GM23338 (cell line): ENCODE measurements around the gene ADAMTS19. TPM values are rescaled to one million over a fixed set of nuclear protein-coding genes. Genes with fewer than 3 reads are reported as not detected.

Experiments used
- ATAC-seq: fragments of 200-7000 bp; cut with Tn5 transposase; 3 replicates; pipeline ENCODE4 v1.9.1; 2020
- DNase-seq: peaks from one replicate; pipeline ENCODE4 v3.0.0-alpha.2; 2015; ENCODE audit warnings: low spot score
- H2AFZ ChIP-seq: fragments of 200-600 bp; sonication (generic); 2 replicates; pipeline ENCODE4 v1.8.0; 2016; ENCODE audit warnings: antibody characterized with exemption, mild to moderate bottlenecking, moderate library complexity
- H3F3A ChIP-seq: fragments of 200-600 bp; sonication (generic); replicated peaks from 2 replicates; pipeline ENCODE4 v1.8.0; 2017; ENCODE audit warnings: antibody characterized with exemption, mixed run types, low read depth
- H3K27ac ChIP-seq: fragments of 200-600 bp; sonication (generic); 2 replicates; pipeline ENCODE4 v1.6.1; 2016; ENCODE audit warnings: low read depth
- H3K27me3 ChIP-seq: fragments of 200-600 bp; sonication (generic); 2 replicates; pipeline ENCODE4 v1.8.0; 2016; ENCODE audit warnings: mild to moderate bottlenecking, mixed run types, moderate library complexity; ENCODE audit not compliant: insufficient read depth
- H3K36me3 ChIP-seq: fragments of 200-600 bp; sonication (generic); 2 replicates; pipeline ENCODE4 v1.8.0; 2016; ENCODE audit warnings: mild to moderate bottlenecking; ENCODE audit not compliant: insufficient read depth
- H3K4me1 ChIP-seq: fragments of 200-600 bp; sonication (generic); 2 replicates; pipeline ENCODE4 v1.8.0; 2016; ENCODE audit warnings: mild to moderate bottlenecking, moderate library complexity; ENCODE audit not compliant: insufficient read depth
- H3K4me2 ChIP-seq: fragments of 200-600 bp; sonication (generic); 2 replicates; pipeline ENCODE4 v1.7.1; 2017; ENCODE audit warnings: mixed run types
- H3K4me3 ChIP-seq: fragments of 200-600 bp; sonication (generic); 2 replicates; pipeline ENCODE4 v1.6.1; 2016; ENCODE audit warnings: mixed run types
- H3K79me2 ChIP-seq: fragments of 200-600 bp; sonication (generic); replicated peaks from 2 replicates; pipeline ENCODE4 v1.8.0; 2017; ENCODE audit warnings: mild to moderate bottlenecking; ENCODE audit not compliant: insufficient read depth
- H3K9me2 ChIP-seq: fragments of 200-600 bp; sonication (generic); 2 replicates; pipeline ENCODE4 v1.8.0; 2017; ENCODE audit not compliant: insufficient read depth
- H4K20me1 ChIP-seq: fragments of 200-600 bp; sonication (generic); replicated peaks from 2 replicates; pipeline ENCODE4 v1.8.0; 2017; ENCODE audit warnings: mild to moderate bottlenecking; ENCODE audit not compliant: insufficient read depth
- H3K27ac Mint-ChIP-seq: 2 replicates; pipeline ENCODE4 v1.8.0; 2020; ENCODE audit warnings: inconsistent platforms, mild to moderate bottlenecking, moderate library complexity, mixed read lengths
- H3K27me3 Mint-ChIP-seq: 3 replicates; pipeline ENCODE4 v1.8.0; 2022; ENCODE audit warnings: low read depth, mild to moderate bottlenecking, moderate library complexity, mixed read lengths, inconsistent platforms; ENCODE audit not compliant: insufficient read depth, poor library complexity
- H3K36me3 Mint-ChIP-seq: 3 replicates; pipeline ENCODE4 v1.8.0; 2021; ENCODE audit warnings: low read depth, mild to moderate bottlenecking, inconsistent platforms, moderate library complexity, mixed read lengths
- H3K4me1 Mint-ChIP-seq: 3 replicates; pipeline ENCODE4 v1.8.0; 2020; ENCODE audit warnings: mild to moderate bottlenecking, inconsistent platforms, mixed read lengths
- H3K4me3 Mint-ChIP-seq: 3 replicates; pipeline ENCODE4 v1.8.0; 2021; ENCODE audit warnings: moderate library complexity, mild to moderate bottlenecking, inconsistent platforms, mixed read lengths
- H3K9me3 Mint-ChIP-seq: 3 replicates; pipeline ENCODE4 v1.8.0; 2020; ENCODE audit warnings: moderate library complexity, mild to moderate bottlenecking, inconsistent platforms, mixed read lengths
- CREB1 ChIP-seq: fragments of 250-450 bp; sonication (Bioruptor Pico); IDR thresholded peaks from 2 replicates; pipeline ENCODE4 v1.5.0; 2020; ENCODE audit warnings: low read depth, mild to moderate bottlenecking, moderate library complexity
- EZH2 ChIP-seq: fragments of 200-600 bp; sonication (generic); IDR thresholded peaks from one replicate; pipeline ENCODE4 v1.8.0; 2017; ENCODE audit warnings: antibody characterized with exemption, mild to moderate bottlenecking, low read depth; ENCODE audit not compliant: unreplicated experiment
- EZH2phosphoT487 ChIP-seq: fragments of 200-600 bp; sonication (generic); IDR thresholded peaks from one replicate; pipeline ENCODE4 v1.8.1; 2018; ENCODE audit warnings: antibody characterized with exemption; ENCODE audit not compliant: unreplicated experiment
- JUNB ChIP-seq: IDR thresholded peaks from one replicate; pipeline ENCODE4 v1.6.1; 2016; ENCODE audit warnings: antibody characterized with exemption; ENCODE audit not compliant: unreplicated experiment
- NANOG ChIP-seq: IDR thresholded peaks from 2 replicates; pipeline ENCODE4 v1.6.1; 2016; ENCODE audit warnings: antibody characterized with exemption, borderline replicate concordance
- POLR2AphosphoS5 ChIP-seq: IDR thresholded peaks from 2 replicates; pipeline ENCODE4 v1.6.1; 2016; ENCODE audit warnings: antibody characterized with exemption, low read depth
- STAT1 ChIP-seq: IDR thresholded peaks from one replicate; pipeline ENCODE4 v1.6.1; 2016; ENCODE audit warnings: antibody characterized with exemption; ENCODE audit not compliant: unreplicated experiment
- ZNF114 ChIP-seq: fragments of 250-450 bp; sonication (Bioruptor Pico); IDR thresholded peaks from 2 replicates; pipeline ENCODE4 v1.5.0; 2020; ENCODE audit warnings: mild to moderate bottlenecking, moderate library complexity
- ZNF331 ChIP-seq: fragments of 250-450 bp; sonication (Bioruptor Pico); IDR thresholded peaks from 2 replicates; pipeline ENCODE4 v1.5.0; 2020; ENCODE audit warnings: low read depth, mild to moderate bottlenecking, moderate library complexity
- polyA plus RNA-seq: library from polyadenylated mRNA; unstranded; fragments of >200 nt; fragmentation: Nextera tagmentation; extraction: Ambion mirVana; gene quantifications from 2 replicates; pipeline ENCODE4 v1.2.1, GENCODE V29; 2016
- total RNA-seq: library from RNA; depleted of rRNA; stranded (reverse); fragments of >200 nt; shearing (Covaris generic); gene quantifications from 2 replicates; pipeline ENCODE4 v1.2.3, GENCODE V29; 2014
- TF ChIP-seq, protein P1 (sequence below): IDR thresholded peaks from 2 replicates; pipeline ENCODE4 v1.6.1; 2016; ENCODE audit warnings: antibody characterized with exemption
- TF ChIP-seq, protein P2 (sequence below), 2 experiments: fragments of 200-600 bp in 1 of 2; sonication (generic) in 1 of 2; conservative IDR thresholded peaks; 2 replicates each; pipeline versions ENCODE4 v1.5.1 to v1.6.1; 2016 to 2017; ENCODE audit warnings: antibody characterized with exemption in 2 of 2, low read depth in 2 of 2, mild to moderate bottlenecking in 2 of 2, moderate library complexity in 1 of 2
- TF ChIP-seq, protein P3 (sequence below): IDR thresholded peaks from one replicate; pipeline ENCODE4 v1.6.1; 2018; ENCODE audit warnings: antibody characterized with exemption; ENCODE audit not compliant: unreplicated experiment
- TF ChIP-seq, protein P4 (sequence below): fragments of 250-450 bp; sonication (Bioruptor Pico); IDR thresholded peaks from 2 replicates; pipeline ENCODE4 v1.5.0; 2020; ENCODE audit warnings: mild to moderate bottlenecking, moderate library complexity

Gene ADAMTS19
- total and polyA plus RNA-seq, 2 experiments from 2014 or later = 6.0 to 27.4 TPM

DNA sequence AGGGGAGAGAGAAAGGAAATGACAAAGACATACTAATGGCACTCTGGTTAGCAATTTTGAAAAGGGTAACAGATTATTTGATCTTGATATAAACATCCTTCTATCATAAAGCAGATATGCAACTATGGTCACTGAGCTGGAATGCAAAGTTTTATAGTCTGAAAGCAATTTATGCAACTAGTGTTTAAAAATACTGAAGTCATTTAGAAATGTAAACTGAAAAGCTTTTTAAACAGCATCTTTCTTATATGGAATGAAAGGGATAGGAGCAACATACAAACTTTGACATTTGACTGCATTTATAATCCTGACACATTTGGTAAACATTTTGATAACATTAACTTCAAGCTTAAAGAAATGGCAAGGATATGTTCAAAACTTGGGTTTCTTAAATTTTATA lies 28.7 kb upstream of the ADAMTS19 start:
- Histone ChIP-seq H3F3A (no peaks in the 10 kb centered on the region), H3K27ac (no peak overlapping the region), H4K20me1 (no peaks in the 10 kb centered on the region), H3K4me1 (no peaks in the 10 kb centered on the region), H3K4me2 (no peak overlapping the region), H3K4me3 (no peak overlapping the region), H3K79me2 (no peaks in the 10 kb centered on the region), H3K36me3 (no peaks in the 10 kb centered on the region), H2AFZ (no peak overlapping the region), H3K27me3 (no peaks in the 10 kb centered on the region), H3K9me2 (no peaks in the 10 kb centered on the region)
- H3K4me3 Mint-ChIP-seq = no peak overlapping the region
- no peak for TF ChIP-seq JUNB
- TF ChIP-seq, protein P1, sequence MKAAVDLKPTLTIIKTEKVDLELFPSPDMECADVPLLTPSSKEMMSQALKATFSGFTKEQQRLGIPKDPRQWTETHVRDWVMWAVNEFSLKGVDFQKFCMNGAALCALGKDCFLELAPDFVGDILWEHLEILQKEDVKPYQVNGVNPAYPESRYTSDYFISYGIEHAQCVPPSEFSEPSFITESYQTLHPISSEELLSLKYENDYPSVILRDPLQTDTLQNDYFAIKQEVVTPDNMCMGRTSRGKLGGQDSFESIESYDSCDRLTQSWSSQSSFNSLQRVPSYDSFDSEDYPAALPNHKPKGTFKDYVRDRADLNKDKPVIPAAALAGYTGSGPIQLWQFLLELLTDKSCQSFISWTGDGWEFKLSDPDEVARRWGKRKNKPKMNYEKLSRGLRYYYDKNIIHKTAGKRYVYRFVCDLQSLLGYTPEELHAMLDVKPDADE = no peak
- TF ChIP-seq EZH2phosphoT487 = no peak
- no peak for TF ChIP-seq EZH2
- TF ChIP-seq ZNF331 (CRISPR knock-in tag) = no peak
- TF ChIP-seq ZNF114 = no peak
- TF ChIP-seq POLR2AphosphoS5 = no peak
- no peak for TF ChIP-seq STAT1
- TF ChIP-seq, protein P2, sequence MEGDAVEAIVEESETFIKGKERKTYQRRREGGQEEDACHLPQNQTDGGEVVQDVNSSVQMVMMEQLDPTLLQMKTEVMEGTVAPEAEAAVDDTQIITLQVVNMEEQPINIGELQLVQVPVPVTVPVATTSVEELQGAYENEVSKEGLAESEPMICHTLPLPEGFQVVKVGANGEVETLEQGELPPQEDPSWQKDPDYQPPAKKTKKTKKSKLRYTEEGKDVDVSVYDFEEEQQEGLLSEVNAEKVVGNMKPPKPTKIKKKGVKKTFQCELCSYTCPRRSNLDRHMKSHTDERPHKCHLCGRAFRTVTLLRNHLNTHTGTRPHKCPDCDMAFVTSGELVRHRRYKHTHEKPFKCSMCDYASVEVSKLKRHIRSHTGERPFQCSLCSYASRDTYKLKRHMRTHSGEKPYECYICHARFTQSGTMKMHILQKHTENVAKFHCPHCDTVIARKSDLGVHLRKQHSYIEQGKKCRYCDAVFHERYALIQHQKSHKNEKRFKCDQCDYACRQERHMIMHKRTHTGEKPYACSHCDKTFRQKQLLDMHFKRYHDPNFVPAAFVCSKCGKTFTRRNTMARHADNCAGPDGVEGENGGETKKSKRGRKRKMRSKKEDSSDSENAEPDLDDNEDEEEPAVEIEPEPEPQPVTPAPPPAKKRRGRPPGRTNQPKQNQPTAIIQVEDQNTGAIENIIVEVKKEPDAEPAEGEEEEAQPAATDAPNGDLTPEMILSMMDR (conservative IDR thresholded peaks at IDR 0.05; ENCODE audit: low read depth in 2 of 2) = no peak
- no peak for TF ChIP-seq NANOG
- TF ChIP-seq, protein P3, sequence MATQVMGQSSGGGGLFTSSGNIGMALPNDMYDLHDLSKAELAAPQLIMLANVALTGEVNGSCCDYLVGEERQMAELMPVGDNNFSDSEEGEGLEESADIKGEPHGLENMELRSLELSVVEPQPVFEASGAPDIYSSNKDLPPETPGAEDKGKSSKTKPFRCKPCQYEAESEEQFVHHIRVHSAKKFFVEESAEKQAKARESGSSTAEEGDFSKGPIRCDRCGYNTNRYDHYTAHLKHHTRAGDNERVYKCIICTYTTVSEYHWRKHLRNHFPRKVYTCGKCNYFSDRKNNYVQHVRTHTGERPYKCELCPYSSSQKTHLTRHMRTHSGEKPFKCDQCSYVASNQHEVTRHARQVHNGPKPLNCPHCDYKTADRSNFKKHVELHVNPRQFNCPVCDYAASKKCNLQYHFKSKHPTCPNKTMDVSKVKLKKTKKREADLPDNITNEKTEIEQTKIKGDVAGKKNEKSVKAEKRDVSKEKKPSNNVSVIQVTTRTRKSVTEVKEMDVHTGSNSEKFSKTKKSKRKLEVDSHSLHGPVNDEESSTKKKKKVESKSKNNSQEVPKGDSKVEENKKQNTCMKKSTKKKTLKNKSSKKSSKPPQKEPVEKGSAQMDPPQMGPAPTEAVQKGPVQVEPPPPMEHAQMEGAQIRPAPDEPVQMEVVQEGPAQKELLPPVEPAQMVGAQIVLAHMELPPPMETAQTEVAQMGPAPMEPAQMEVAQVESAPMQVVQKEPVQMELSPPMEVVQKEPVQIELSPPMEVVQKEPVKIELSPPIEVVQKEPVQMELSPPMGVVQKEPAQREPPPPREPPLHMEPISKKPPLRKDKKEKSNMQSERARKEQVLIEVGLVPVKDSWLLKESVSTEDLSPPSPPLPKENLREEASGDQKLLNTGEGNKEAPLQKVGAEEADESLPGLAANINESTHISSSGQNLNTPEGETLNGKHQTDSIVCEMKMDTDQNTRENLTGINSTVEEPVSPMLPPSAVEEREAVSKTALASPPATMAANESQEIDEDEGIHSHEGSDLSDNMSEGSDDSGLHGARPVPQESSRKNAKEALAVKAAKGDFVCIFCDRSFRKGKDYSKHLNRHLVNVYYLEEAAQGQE = no peak
- TF ChIP-seq CREB1 = no peak
- TF ChIP-seq, protein P4, sequence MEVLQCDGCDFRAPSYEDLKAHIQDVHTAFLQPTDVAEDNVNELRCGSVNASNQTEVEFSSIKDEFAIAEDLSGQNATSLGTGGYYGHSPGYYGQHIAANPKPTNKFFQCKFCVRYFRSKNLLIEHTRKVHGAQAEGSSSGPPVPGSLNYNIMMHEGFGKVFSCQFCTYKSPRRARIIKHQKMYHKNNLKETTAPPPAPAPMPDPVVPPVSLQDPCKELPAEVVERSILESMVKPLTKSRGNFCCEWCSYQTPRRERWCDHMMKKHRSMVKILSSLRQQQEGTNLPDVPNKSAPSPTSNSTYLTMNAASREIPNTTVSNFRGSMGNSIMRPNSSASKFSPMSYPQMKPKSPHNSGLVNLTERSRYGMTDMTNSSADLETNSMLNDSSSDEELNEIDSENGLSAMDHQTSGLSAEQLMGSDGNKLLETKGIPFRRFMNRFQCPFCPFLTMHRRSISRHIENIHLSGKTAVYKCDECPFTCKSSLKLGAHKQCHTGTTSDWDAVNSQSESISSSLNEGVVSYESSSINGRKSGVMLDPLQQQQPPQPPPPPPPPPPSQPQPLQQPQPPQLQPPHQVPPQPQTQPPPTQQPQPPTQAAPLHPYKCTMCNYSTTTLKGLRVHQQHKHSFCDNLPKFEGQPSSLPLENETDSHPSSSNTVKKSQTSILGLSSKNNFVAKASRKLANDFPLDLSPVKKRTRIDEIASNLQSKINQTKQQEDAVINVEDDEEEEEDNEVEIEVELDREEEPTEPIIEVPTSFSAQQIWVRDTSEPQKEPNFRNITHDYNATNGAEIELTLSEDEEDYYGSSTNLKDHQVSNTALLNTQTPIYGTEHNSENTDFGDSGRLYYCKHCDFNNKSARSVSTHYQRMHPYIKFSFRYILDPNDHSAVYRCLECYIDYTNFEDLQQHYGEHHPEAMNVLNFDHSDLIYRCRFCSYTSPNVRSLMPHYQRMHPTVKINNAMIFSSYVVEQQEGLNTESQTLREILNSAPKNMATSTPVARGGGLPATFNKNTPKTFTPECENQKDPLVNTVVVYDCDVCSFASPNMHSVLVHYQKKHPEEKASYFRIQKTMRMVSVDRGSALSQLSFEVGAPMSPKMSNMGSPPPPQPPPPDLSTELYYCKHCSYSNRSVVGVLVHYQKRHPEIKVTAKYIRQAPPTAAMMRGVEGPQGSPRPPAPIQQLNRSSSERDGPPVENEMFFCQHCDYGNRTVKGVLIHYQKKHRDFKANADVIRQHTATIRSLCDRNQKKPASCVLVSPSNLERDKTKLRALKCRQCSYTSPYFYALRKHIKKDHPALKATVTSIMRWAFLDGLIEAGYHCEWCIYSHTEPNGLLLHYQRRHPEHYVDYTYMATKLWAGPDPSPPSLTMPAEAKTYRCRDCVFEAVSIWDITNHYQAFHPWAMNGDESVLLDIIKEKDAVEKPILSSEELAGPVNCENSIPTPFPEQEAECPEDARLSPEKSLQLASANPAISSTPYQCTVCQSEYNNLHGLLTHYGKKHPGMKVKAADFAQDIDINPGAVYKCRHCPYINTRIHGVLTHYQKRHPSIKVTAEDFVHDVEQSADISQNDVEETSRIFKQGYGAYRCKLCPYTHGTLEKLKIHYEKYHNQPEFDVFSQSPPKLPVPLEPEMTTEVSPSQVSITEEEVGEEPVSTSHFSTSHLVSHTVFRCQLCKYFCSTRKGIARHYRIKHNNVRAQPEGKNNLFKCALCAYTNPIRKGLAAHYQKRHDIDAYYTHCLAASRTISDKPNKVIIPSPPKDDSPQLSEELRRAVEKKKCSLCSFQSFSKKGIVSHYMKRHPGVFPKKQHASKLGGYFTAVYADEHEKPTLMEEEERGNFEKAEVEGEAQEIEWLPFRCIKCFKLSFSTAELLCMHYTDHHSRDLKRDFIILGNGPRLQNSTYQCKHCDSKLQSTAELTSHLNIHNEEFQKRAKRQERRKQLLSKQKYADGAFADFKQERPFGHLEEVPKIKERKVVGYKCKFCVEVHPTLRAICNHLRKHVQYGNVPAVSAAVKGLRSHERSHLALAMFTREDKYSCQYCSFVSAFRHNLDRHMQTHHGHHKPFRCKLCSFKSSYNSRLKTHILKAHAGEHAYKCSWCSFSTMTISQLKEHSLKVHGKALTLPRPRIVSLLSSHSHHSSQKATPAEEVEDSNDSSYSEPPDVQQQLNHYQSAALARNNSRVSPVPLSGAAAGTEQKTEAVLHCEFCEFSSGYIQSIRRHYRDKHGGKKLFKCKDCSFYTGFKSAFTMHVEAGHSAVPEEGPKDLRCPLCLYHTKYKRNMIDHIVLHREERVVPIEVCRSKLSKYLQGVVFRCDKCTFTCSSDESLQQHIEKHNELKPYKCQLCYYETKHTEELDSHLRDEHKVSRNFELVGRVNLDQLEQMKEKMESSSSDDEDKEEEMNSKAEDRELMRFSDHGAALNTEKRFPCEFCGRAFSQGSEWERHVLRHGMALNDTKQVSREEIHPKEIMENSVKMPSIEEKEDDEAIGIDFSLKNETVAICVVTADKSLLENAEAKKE (CRISPR knock-in tag) = no peak
- ATAC-seq = no peak
- no peak for DNase-seq
- no peaks in the 10 kb centered on the region for H3K27me3 Mint-ChIP-seq
- H3K4me1 Mint-ChIP-seq = no peaks in the 10 kb centered on the region
- H3K27ac Mint-ChIP-seq = no peak overlapping the region
- no peaks in the 10 kb centered on the region for H3K9me3 Mint-ChIP-seq
- H3K36me3 Mint-ChIP-seq = no peaks in the 10 kb centered on the region
